ENCODE results near the gene OGFOD3.

- TF ChIP-seq CTCF (IDR thresholded peaks at IDR 0.05) (no peak), POLR2A (IDR thresholded peaks at IDR 0.05) (no peak), POLR2AphosphoS5 (IDR thresholded peaks at IDR 0.05; ENCODE audit: insufficient read depth in 1 of 2, low read depth in 1 of 2) (no peak)
Measured at GRCh38 chr17:82348866-82349265, 69.5 kb downstream of the OGFOD3 start.

Data from vagina (tissue), 2 donors.